Measurements from ENCODE around the gene CABLES1.

Gene CABLES1

GRCh38 chr18:23217781-23218180 lies 82.5 kb downstream of the CABLES1 start:
- DNase-seq (ENCODE audit: low read depth): no peak

- DNase-seq (ENCODE audit: low read depth): no peak
These were observed 85.1 kb downstream of the CABLES1 start for GRCh38 chr18:23220355-23220754.

- no peak for DNase-seq (ENCODE audit: low read depth)
These were observed 88.4 kb downstream of the CABLES1 start for GRCh38 chr18:23223641-23224040.

GRCh38 chr18:23225503-23225902 lies 90.2 kb downstream of the CABLES1 start:
- DNase-seq (ENCODE audit: low read depth): peak; percentile 97

- DNase-seq (ENCODE audit: low read depth): peak; percentile 56
These were observed 91.1 kb downstream of the CABLES1 start for GRCh38 chr18:23226391-23226790.

- peak; percentile 89 for DNase-seq (ENCODE audit: low read depth)
These were observed 91.8 kb downstream of the CABLES1 start for GRCh38 chr18:23226930-23227725.

GRCh38 chr18:23227726-23228070 lies 92.4 kb downstream of the CABLES1 start:
- DNase-seq (ENCODE audit: low read depth): no peak

- DNase-seq (ENCODE audit: low read depth): peak; percentile 53
These were observed 93.1 kb downstream of the CABLES1 start for GRCh38 chr18:23228102-23229061.

GRCh38 chr18:23229472-23229871 lies 94.2 kb downstream of the CABLES1 start:
- peak; percentile 90 for DNase-seq (ENCODE audit: low read depth)

GRCh38 chr18:23230686-23231085 lies 95.4 kb downstream of the CABLES1 start:
- DNase-seq (ENCODE audit: low read depth): no peak

- DNase-seq (ENCODE audit: low read depth): peak; percentile 98
These were observed 96.2 kb downstream of the CABLES1 start for GRCh38 chr18:23231340-23232021.

- no peak for DNase-seq (ENCODE audit: low read depth)
These were observed 97.0 kb downstream of the CABLES1 start for GRCh38 chr18:23232331-23232730.

GRCh38 chr18:23234619-23235018 lies 99.3 kb downstream of the CABLES1 start:
- no peak for DNase-seq (ENCODE audit: low read depth)

- no peak for DNase-seq (ENCODE audit: low read depth)
These were observed 100.1 kb downstream of the CABLES1 start for GRCh38 chr18:23235336-23235735.

GRCh38 chr18:23235860-23236259 lies 100.6 kb downstream of the CABLES1 start:
- no peak for DNase-seq (ENCODE audit: low read depth)

GRCh38 chr18:23236876-23237468 lies 101.7 kb downstream of the CABLES1 start:
- no peak for DNase-seq (ENCODE audit: low read depth)

GRCh38 chr18:23237524-23238151 lies 102.4 kb downstream of the CABLES1 start:
- DNase-seq (ENCODE audit: low read depth): peak; percentile 77

- DNase-seq (ENCODE audit: low read depth): peak; percentile 74
These were observed 102.9 kb downstream of the CABLES1 start for GRCh38 chr18:23238152-23238531.

- peak; percentile 79 for DNase-seq (ENCODE audit: low read depth)
These were observed 103.5 kb downstream of the CABLES1 start for GRCh38 chr18:23238651-23239349.

GRCh38 chr18:23239350-23239692 lies 104.0 kb downstream of the CABLES1 start:
- DNase-seq (ENCODE audit: low read depth): no peak

All from EH (cell line).